HEK293 (cell line): ENCODE results near the gene FDXACB1.

ENCODE experiments used
- CTCF ChIA-PET: fragments of 350-600 bp; formaldehyde crosslinking; extraction: SDS; loops from one replicate; lab custom pipeline; 2021; ENCODE audit warnings: antibody characterized with exemption; lab: Yijun Ruan, JAX
- POLR2A ChIA-PET: fragments of 300-600 bp; formaldehyde crosslinking; extraction: SDS; loops from one replicate; lab custom pipeline; 2020; ENCODE audit warnings: antibody characterized with exemption, inconsistent platforms; lab: Yijun Ruan, JAX
- H3K27ac ChIP-seq: fragments of 200-500 bp; sonication (Bioruptor generic); 2 replicates; pipeline ENCODE4 v1.5.1; 2014; ENCODE audit warnings: low read depth, low read length, control low read depth, inconsistent platforms; ENCODE audit errors: extremely low read depth
- H3K36me3 ChIP-seq, 2 experiments: fragments of 200-500 bp in 1 of 2; sonication (Bioruptor generic) in 1 of 2; 1 replicate in 1 of 2; 2 replicates in 1 of 2; pipeline ENCODE4 v1.5.1; 2014 to 2017; ENCODE audit warnings: inconsistent platforms in 2 of 2, low read length in 2 of 2; ENCODE audit not compliant: control insufficient read depth in 2 of 2, insufficient read depth in 1 of 2
- H3K4me1 ChIP-seq: fragments of 200-500 bp; sonication (Bioruptor generic); 2 replicates; pipeline ENCODE4 v1.5.1; 2014; ENCODE audit warnings: mild to moderate bottlenecking, low read length, inconsistent platforms; ENCODE audit not compliant: control insufficient read depth, insufficient read depth
- H3K4me3 ChIP-seq: 2 replicates; pipeline ENCODE4 v1.5.1; 2011; ENCODE audit warnings: low read depth, mild to moderate bottlenecking, control low read depth, low read length, moderate library complexity
- H3K9me3 ChIP-seq: fragments of 200-500 bp; sonication (Bioruptor generic); 2 replicates; pipeline ENCODE4 v1.5.1; 2014; ENCODE audit warnings: low read depth, low read length, inconsistent platforms; ENCODE audit not compliant: control insufficient read depth, insufficient read depth
- IKZF3 ChIP-seq: fragments of 450-650 bp; IDR thresholded peaks from 2 replicates; pipeline ENCODE4 v1.5.0; 2018; ENCODE audit warnings: missing biosample characterization, mild to moderate bottlenecking, missing genetic modification characterization, moderate library complexity
- KLF1 ChIP-seq: fragments of 450-650 bp; formaldehyde crosslinking; IDR thresholded peaks from 2 replicates; pipeline ENCODE4 v1.5.1; 2016; ENCODE audit warnings: missing biosample characterization, missing genetic modification characterization
- PRDM1 ChIP-seq: fragments of 450-650 bp; formaldehyde crosslinking; IDR thresholded peaks from 2 replicates; pipeline ENCODE4; 2016; ENCODE audit warnings: missing biosample characterization, missing genetic modification characterization
- ZBTB17 ChIP-seq: fragments of 450-650 bp; formaldehyde crosslinking; IDR thresholded peaks from 2 replicates; pipeline ENCODE4 v1.5.1; 2016; ENCODE audit warnings: missing biosample characterization, missing genetic modification characterization
- ZIC2 ChIP-seq: fragments of 450-650 bp; formaldehyde crosslinking; IDR thresholded peaks from 2 replicates; pipeline ENCODE4 v1.5.1; 2016; ENCODE audit warnings: missing biosample characterization, missing genetic modification characterization
- ZNF121 ChIP-seq: fragments of 450-650 bp; formaldehyde crosslinking; IDR thresholded peaks from 2 replicates; pipeline ENCODE4 v1.5.1; 2016; ENCODE audit warnings: missing biosample characterization, missing genetic modification characterization
- ZNF214 ChIP-seq: fragments of 450-650 bp; formaldehyde crosslinking; IDR thresholded peaks from 2 replicates; pipeline ENCODE4 v1.5.1; 2017; ENCODE audit warnings: missing biosample characterization, mild to moderate bottlenecking, missing genetic modification characterization, borderline replicate concordance
- ZNF341 ChIP-seq: fragments of 450-650 bp; formaldehyde crosslinking; IDR thresholded peaks from 2 replicates; pipeline ENCODE4; 2016; ENCODE audit warnings: low read depth, missing biosample characterization, missing genetic modification characterization
- ZNF416 ChIP-seq: fragments of 450-650 bp; formaldehyde crosslinking; IDR thresholded peaks from 2 replicates; pipeline ENCODE4 v1.5.1; 2016; ENCODE audit warnings: missing biosample characterization, missing genetic modification characterization
- ZNF530 ChIP-seq: fragments of 450-650 bp; formaldehyde crosslinking; IDR thresholded peaks from 2 replicates; pipeline ENCODE4 v1.5.1; 2016; ENCODE audit warnings: low read depth, missing biosample characterization, missing genetic modification characterization
- ZNF610 ChIP-seq: fragments of 450-650 bp; formaldehyde crosslinking; IDR thresholded peaks from 2 replicates; pipeline ENCODE4 v1.5.1; 2016; ENCODE audit warnings: missing biosample characterization, missing genetic modification characterization, borderline replicate concordance
- ZNF621 ChIP-seq: fragments of 450-650 bp; formaldehyde crosslinking; IDR thresholded peaks from 2 replicates; pipeline ENCODE4 v1.5.1; 2017; ENCODE audit warnings: missing biosample characterization, missing genetic modification characterization
- ZNF785 ChIP-seq: fragments of 450-650 bp; formaldehyde crosslinking; IDR thresholded peaks from 2 replicates; pipeline ENCODE4 v1.5.1; 2016; ENCODE audit warnings: missing biosample characterization, missing genetic modification characterization
- ZNF830 ChIP-seq: fragments of 450-650 bp; IDR thresholded peaks from 2 replicates; pipeline ENCODE4 v1.5.0; 2018; ENCODE audit warnings: missing biosample characterization, missing genetic modification characterization, low read depth, mild to moderate bottlenecking, moderate library complexity
- TF ChIP-seq, protein P1 (sequence below): fragments of 450-650 bp; formaldehyde crosslinking; IDR thresholded peaks from 2 replicates; pipeline ENCODE4 v1.5.1; 2016; ENCODE audit warnings: missing biosample characterization, missing genetic modification characterization
- TF ChIP-seq, protein P2 (sequence below): fragments of 450-650 bp; formaldehyde crosslinking; IDR thresholded peaks from 2 replicates; pipeline ENCODE4 v1.5.1; 2017; ENCODE audit warnings: missing biosample characterization, missing genetic modification characterization
- TF ChIP-seq, protein P3 (sequence below): fragments of 450-650 bp; formaldehyde crosslinking; IDR thresholded peaks from 2 replicates; pipeline ENCODE4 v1.5.1; 2016; ENCODE audit warnings: missing biosample characterization, missing genetic modification characterization

FDXACB1 gene

DNA sequence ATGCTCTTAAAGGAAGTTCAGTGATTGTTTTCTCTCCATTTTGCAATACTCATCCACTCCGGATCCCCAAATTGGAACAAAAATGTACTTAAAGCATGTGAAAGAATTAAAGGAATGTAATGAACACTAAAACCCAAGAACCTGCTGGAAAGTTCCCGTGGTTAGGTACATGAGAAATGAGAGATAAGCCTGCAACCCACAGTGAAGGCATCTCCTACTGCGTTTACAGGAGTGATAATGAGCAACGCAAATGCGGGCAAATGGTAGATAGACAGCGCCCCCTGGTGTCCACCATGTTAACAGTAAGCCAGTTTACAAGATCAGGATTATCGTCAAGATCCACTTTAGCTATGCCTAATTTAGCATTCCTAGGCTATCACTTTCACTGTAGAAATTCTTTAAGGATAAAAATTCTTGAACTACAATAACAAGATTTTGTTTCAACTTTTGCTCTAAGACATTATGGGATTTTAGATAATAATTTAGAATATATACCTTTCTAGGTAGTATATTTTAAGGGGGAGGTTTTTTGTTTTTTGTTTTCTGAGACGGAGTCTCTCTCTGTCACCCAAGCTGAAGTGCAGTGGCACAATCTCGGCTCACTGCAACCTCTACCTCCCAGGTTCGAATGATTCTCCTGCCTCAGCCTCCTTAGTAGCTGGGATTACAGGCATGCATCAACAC is 37.5 kb downstream of the FDXACB1 start (continued):
- TF ChIP-seq PRDM1, result peak; percentile 31; the same call in 1 of the 2 replicates
- TF ChIP-seq ZNF121, result no peak
- TF ChIP-seq, protein P1, sequence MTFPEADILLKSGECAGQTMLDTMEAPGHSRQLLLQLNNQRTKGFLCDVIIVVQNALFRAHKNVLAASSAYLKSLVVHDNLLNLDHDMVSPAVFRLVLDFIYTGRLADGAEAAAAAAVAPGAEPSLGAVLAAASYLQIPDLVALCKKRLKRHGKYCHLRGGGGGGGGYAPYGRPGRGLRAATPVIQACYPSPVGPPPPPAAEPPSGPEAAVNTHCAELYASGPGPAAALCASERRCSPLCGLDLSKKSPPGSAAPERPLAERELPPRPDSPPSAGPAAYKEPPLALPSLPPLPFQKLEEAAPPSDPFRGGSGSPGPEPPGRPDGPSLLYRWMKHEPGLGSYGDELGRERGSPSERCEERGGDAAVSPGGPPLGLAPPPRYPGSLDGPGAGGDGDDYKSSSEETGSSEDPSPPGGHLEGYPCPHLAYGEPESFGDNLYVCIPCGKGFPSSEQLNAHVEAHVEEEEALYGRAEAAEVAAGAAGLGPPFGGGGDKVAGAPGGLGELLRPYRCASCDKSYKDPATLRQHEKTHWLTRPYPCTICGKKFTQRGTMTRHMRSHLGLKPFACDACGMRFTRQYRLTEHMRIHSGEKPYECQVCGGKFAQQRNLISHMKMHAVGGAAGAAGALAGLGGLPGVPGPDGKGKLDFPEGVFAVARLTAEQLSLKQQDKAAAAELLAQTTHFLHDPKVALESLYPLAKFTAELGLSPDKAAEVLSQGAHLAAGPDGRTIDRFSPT (tag by site-specific recombination), result no peak
- no peak for TF ChIP-seq ZNF416
- TF ChIP-seq ZBTB17 (tag by site-specific recombination), result 0 out of 2 replicates have a peak, but pooled peaks have one; percentile 38
- TF ChIP-seq ZNF610 (tag by site-specific recombination), result no peak
- TF ChIP-seq, all 188 proteins: peak for 16

DNA sequence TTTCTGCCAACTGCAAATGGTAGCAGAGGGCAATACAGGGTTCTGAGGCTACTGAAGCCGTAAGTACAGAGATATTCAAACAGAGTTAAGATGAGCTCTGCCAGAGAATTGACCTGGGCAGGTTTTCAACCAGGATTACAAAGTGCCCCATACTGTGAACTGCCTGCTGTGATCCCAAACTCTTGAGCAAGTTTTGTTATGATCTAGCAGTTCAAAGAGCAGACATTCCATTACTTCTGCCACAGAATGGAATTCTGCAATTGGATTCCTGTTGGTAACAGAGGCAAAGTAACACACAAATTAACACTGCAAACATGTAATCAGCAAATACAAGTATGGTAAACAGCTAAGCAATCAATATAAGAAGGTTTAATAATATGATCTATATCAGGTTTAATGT is 38.8 kb downstream of the FDXACB1 start:
- H3K27ac ChIP-seq, result no peak overlapping the region
- CTCF ChIA-PET, result interaction anchor here (0.6 to 1.7 kb wide), 7 partner anchors 10 to 385 kb away, joined by 3 to 7 read pairs (median 4); no protein-coding TSS in a partner anchor
- TF ChIP-seq ZIC2 (tag by site-specific recombination), result peak; percentile 57
- no peak for TF ChIP-seq ZNF621
- TF ChIP-seq, all 188 proteins: peak for 1
- H3K36me3 ChIP-seq, result peaks cover 0 to 52% of the 10 kb centered on the region in 2 experiments; a peak in 2 of 3 replicates
- no peaks in the 10 kb centered on the region for H3K4me1 ChIP-seq
- H3K4me3 ChIP-seq, result no peak overlapping the region
- no peaks in the 10 kb centered on the region for H3K9me3 ChIP-seq
- POLR2A ChIA-PET, result no interaction called here

DNA sequence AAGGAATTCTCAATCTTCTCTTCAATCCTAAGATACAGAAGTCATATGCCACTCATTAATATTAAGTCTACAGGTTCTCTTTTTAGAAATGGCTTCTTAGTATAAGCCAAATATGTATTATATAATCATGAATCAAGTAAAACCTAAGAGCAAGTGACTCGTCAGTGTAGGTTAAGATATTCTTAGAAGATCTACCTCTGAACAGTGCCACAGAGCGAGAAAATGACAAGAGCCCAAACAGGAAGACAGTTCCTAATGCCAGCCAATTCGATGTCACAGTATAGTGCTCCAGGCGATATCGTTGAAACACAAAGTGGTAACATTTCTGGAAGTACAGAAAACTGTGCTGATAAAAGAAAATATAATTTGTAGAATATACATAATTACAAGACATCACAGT is 40.9 kb downstream of the FDXACB1 start:
- no peak overlapping the region for H3K27ac ChIP-seq
- H3K9me3 ChIP-seq, result no peaks in the 10 kb centered on the region
- peaks cover 0 to 36% of the 10 kb centered on the region in 2 experiments; a peak in 2 of 3 replicates for H3K36me3 ChIP-seq
- CTCF ChIA-PET, result interaction anchor here (0.8 kb wide), 1 partner anchor 272 kb away, joined by 3 read pairs; no protein-coding TSS in a partner anchor
- TF ChIP-seq ZNF341 (tag by site-specific recombination), result no peak
- no peak for TF ChIP-seq IKZF3 (tag by site-specific recombination)
- TF ChIP-seq, protein P2, sequence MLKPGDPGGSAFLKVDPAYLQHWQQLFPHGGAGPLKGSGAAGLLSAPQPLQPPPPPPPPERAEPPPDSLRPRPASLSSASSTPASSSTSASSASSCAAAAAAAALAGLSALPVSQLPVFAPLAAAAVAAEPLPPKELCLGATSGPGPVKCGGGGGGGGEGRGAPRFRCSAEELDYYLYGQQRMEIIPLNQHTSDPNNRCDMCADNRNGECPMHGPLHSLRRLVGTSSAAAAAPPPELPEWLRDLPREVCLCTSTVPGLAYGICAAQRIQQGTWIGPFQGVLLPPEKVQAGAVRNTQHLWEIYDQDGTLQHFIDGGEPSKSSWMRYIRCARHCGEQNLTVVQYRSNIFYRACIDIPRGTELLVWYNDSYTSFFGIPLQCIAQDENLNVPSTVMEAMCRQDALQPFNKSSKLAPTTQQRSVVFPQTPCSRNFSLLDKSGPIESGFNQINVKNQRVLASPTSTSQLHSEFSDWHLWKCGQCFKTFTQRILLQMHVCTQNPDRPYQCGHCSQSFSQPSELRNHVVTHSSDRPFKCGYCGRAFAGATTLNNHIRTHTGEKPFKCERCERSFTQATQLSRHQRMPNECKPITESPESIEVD (tag by site-specific recombination), result no peak
- TF ChIP-seq, protein P3, sequence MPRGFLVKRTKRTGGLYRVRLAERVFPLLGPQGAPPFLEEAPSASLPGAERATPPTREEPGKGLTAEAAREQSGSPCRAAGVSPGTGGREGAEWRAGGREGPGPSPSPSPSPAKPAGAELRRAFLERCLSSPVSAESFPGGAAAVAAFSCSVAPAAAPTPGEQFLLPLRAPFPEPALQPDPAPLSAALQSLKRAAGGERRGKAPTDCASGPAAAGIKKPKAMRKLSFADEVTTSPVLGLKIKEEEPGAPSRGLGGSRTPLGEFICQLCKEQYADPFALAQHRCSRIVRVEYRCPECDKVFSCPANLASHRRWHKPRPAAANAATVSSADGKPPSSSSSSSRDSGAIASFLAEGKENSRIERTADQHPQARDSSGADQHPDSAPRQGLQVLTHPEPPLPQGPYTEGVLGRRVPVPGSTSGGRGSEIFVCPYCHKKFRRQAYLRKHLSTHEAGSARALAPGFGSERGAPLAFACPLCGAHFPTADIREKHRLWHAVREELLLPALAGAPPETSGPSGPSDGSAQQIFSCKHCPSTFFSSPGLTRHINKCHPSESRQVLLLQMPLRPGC (tag by site-specific recombination), result no peak
- TF ChIP-seq ZNF121, result no peak
- TF ChIP-seq ZNF785 (tag by site-specific recombination), result no peak
- TF ChIP-seq KLF1 (tag by site-specific recombination), result no peak
- TF ChIP-seq ZNF530, result no peak
- TF ChIP-seq ZNF830 (tag by site-specific recombination), result no peak
- TF ChIP-seq ZNF214 (tag by site-specific recombination), result no peak
- TF ChIP-seq, all 188 proteins: peak for 0
- Histone ChIP-seq H3K4me1 (no peaks in the 10 kb centered on the region), H3K4me3 (no peak overlapping the region)
- POLR2A ChIA-PET, result no interaction called here
